ENCODE results near the gene KRT40. TPM values are rescaled to one million over a fixed set of nuclear protein-coding genes. Genes with fewer than 3 reads are reported as not detected.

Gene KRT40
- total RNA-seq: not detected
- not detected for polyA plus RNA-seq

DNA sequence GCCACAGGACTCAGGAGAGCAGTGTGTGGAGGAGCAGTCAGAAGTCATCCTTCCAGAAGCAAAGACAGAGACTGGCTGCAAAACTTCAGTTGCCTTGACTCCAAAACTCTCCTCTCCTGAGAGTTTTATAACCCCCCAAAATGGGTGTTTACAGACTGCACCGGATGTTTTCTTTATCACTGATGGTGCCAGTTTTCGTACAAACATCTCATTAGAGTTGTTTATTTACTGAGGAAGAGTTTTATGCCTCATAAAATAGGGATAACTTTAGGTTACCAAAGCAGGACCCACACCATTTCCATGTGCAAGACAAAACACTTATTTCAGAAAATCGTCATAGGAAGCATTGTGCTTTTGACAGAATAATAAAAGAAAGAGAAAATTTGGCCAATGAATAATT is at the start of gene KRT40:
Gene KRT40 (minus strand): TSS at position 101 of the 400 bp plus-strand sequence. CDS start 53 bp downstream, at position 48.
- no peaks in the 10 kb centered on the region for H3K4me1 ChIP-seq (ENCODE audit: insufficient read depth)
- H3K27ac ChIP-seq (ENCODE audit: low read depth): no peak within 1 kb of the TSS
- no peak for DNase-seq (ENCODE audit: extremely low spot score)
- WGBS: 17% methylated on average over 3 of the region's 3 CpGs
- no peak within 1 kb of the TSS for H3K4me3 ChIP-seq (ENCODE audit: low read depth, low read length)
- H3K36me3 ChIP-seq (ENCODE audit: insufficient read depth): no peaks in the 10 kb centered on the region

DNA sequence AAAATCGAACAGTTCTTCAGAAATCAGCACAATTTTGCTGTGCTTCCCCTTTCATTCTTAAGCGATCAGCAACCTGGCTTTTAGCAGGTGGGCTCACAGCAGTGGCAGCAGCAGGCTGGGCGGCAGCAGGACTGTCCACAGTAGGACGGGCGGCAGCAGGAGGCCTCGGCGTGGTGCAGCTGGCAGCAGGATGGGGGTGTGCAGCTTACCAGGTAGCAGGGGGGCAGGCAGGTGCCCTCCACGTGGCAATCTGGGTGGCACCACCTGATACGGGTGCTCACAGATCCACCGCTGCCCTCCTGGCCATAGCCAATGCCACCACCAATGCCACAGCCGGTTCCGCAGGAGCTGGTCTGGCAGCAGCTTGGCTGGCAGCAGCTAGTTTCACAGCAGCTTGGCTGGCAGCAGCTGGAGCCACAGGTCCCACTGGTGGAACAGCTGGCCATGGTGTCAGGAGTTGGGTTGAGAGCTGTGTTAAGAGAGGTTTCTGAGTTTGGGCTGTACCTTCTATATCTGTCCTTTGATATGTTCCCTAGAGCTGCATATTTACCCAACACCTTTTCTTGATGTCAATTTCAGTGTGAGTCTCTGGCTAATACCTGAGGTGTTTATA is 45.6 kb upstream of the KRT40 start, which contains the start of gene KRTAP1-4:
Gene KRTAP1-4 (minus strand): TSS at position 563 of the 613 bp plus-strand sequence. CDS start 117 bp downstream, at position 446.
- 90% methylated on average over 12 of the region's 12 CpGs for whole genome bisulfite sequencing
- Histone ChIP-seq H3K4me3 (ENCODE audit: low read depth, low read length) (no peak within 1 kb of the TSS), H3K4me1 (ENCODE audit: insufficient read depth) (no peaks in the 10 kb centered on the region), H3K36me3 (ENCODE audit: insufficient read depth) (no peaks in the 10 kb centered on the region), H3K27ac (ENCODE audit: low read depth) (no peak within 1 kb of the TSS)
- DNase-seq (ENCODE audit: extremely low spot score): no peak

DNA sequence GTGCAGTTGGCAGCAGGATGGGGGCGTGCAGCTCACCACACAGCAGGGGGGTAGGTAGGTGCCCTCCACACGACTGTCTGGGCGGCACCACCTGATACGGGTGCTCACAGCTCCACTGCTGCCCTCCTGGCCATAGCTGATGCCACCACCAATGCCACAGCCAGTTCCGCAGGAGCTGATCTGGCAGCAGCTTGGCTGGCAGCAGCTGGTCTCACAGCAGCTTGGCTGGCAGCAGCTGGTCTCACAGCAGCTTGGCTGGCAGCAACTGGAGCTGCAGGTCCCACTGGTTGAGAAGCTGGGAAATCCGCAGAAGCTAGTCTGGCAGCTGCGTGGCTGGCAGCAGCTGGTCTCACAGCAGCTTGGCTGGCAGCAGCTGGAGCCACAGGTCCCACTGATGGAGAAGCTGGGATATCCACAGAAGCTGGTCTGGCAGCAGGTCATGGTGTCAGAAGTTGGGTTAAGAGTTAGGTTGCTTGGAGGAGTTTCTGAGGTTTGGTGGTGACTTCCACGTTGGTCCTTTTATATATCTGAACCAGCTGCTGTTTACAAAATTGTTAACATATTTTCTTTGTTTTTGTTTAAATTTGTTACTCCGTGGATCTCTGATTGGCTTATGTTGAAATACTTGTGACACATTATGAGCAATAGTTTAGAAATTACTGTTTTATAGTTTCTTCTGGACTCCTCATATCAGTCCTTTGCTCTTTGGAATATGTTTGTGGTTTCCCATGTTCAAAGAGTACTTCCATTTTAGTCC is 42.8 kb upstream of the KRT40 start, which contains the start of gene KRTAP1-5:
Gene KRTAP1-5 (minus strand): TSS at position 494 of the 757 bp plus-strand sequence. CDS start 53 bp downstream, at position 441.
- 67% methylated on average over 9 of the region's 9 CpGs for WGBS

DNA sequence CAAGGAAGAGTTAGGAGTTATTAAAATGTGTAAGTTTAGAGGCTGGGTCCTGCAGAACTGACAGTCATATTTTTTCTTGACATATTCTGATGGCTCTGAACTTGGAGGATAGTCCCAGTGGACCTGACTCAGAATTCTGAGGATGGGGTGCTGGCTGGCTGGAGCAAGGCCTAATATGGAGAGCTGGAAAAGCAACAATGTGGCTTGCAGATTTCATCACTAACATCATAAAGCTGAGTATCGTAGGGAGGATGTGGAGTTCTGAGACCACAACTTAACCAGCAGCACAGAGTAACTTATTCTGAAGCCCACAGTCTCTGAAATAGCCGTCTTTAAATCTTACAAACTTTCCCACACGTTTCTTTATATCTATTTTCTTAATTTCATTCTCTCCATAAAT is 40.6 kb upstream of the KRT40 start:
- Histone ChIP-seq H3K27ac (ENCODE audit: low read depth) (no peak overlapping the region), H3K4me1 (ENCODE audit: insufficient read depth) (no peaks in the 10 kb centered on the region), H3K36me3 (ENCODE audit: insufficient read depth) (no peaks in the 10 kb centered on the region), H3K4me3 (ENCODE audit: low read depth, low read length) (no peak overlapping the region)
- 68% methylated on average over 3 of the region's 3 CpGs for WGBS
- no peak for DNase-seq (ENCODE audit: extremely low spot score)

More for the DNA sequence above, 42.8 kb upstream of the KRT40 start, which contains the start of gene KRTAP1-5:
- Histone ChIP-seq H3K36me3 (ENCODE audit: insufficient read depth) (no peaks in the 10 kb centered on the region), H3K4me3 (ENCODE audit: low read depth, low read length) (no peak within 1 kb of the TSS), H3K4me1 (ENCODE audit: insufficient read depth) (no peaks in the 10 kb centered on the region), H3K27ac (ENCODE audit: low read depth) (no peak within 1 kb of the TSS)
- DNase-seq (ENCODE audit: extremely low spot score): no peak

DNA sequence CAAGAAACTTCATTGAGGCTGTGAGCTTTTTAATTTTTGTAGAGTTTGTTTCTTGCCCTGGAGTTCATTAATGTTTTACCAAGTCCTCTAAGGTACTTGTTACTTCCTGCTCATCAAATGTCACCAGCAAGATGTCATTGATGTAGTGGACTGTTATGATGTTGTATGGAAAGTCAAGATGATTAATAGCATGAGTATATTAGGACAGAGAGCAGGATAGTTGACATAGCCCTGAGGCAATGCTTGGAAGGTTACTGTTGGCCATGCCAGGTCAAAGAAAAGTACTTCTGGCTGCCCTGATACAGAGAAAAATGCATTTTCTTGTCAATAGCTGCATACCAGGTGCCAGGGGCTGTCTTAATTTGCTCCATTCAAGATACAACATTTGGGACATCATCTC is 36.2 kb upstream of the KRT40 start:
- Histone ChIP-seq H3K4me1 (ENCODE audit: insufficient read depth) (no peaks in the 10 kb centered on the region), H3K36me3 (ENCODE audit: insufficient read depth) (no peaks in the 10 kb centered on the region), H3K4me3 (ENCODE audit: low read depth, low read length) (no peak overlapping the region), H3K27ac (ENCODE audit: low read depth) (no peak overlapping the region)
- no peak for DNase-seq (ENCODE audit: extremely low spot score)

DNA sequence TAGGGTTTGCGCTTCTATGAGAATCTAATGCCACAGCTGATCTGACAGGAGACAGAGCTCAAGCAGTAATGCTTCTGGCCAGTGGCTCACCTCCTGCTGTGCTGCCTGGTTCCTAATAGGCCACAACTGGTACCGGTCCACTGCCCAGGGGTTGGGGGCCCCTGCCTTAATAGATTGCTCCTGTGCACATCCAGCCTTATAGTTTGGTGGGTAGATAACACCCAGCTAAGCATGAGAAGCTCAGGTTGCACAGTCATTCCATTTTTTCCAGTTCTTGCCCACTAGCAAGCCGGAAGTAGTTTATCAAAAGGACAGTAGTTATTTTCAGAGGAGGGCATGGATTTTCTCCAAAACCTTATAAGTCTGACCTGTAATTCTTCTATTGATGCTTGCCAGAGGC is 35.3 kb upstream of the KRT40 start:
- no peaks in the 10 kb centered on the region for H3K36me3 ChIP-seq (ENCODE audit: insufficient read depth)
- H3K4me3 ChIP-seq (ENCODE audit: low read depth, low read length): no peak overlapping the region
- no peaks in the 10 kb centered on the region for H3K4me1 ChIP-seq (ENCODE audit: insufficient read depth)
- H3K27ac ChIP-seq (ENCODE audit: low read depth): no peak overlapping the region
- 93% methylated on average over 3 of the region's 3 CpGs for WGBS
- no peak for DNase-seq (ENCODE audit: extremely low spot score)

DNA sequence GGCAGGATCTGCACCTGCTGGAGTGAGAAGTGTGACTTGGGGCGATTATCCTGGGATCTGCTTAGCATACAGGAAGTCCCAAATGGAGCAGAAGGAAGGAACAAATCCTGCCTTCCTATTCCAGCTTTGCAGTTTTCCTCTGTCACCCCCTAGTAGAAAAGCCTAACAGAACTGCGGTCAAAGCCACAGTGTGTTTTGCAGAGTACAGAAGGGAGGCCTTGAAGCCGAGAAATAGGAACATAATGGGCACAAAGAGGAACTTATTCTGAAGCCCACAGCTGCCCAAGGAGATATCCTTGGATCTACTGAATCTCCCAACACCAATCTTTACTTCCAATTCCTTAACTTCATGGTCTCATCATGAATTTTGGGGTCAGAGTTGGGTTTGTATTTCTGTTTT is 34.4 kb upstream of the KRT40 start:
- Histone ChIP-seq H3K4me1 (ENCODE audit: insufficient read depth) (no peaks in the 10 kb centered on the region), H3K4me3 (ENCODE audit: low read depth, low read length) (no peak overlapping the region), H3K27ac (ENCODE audit: low read depth) (no peak overlapping the region), H3K36me3 (ENCODE audit: insufficient read depth) (no peaks in the 10 kb centered on the region)
- DNase-seq (ENCODE audit: extremely low spot score): no peak
- WGBS: 84% methylated on average over 3 of the region's 3 CpGs

DNA sequence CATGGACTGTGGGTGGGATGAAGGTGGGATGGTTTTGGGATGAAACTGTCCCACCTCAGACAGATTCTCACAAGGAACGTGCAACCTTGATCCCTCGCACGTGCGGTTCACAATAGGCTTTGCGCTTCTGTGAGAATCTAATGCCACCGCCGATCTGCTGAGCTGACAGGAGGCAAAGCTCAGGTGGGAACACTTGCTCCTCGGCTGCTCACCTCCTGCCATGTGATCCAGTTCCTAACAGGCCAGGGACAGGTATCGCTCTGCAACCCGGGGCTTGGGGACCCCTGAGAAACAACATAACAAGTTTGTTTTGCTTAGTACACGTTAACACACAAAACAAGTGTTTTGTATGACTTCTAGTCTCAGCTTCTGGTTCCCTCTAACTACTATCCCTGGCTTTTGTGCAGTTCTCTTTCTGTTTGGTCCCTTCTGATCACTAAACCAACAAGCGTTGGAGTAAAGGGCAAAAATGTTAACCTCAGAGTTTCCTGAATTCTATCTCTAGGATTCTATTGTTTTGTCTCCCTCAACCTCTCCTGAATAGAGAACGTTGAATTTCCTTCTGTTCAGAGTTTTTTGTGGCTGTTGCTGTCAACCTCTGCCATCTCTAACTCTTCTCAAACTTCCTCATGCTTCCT is 32.6 kb upstream of the KRT40 start:
- Histone ChIP-seq H3K27ac (ENCODE audit: low read depth) (no peak overlapping the region), H3K4me1 (ENCODE audit: insufficient read depth) (no peaks in the 10 kb centered on the region), H3K36me3 (ENCODE audit: insufficient read depth) (no peaks in the 10 kb centered on the region), H3K4me3 (ENCODE audit: low read depth, low read length) (no peak overlapping the region)
- no peak for DNase-seq (ENCODE audit: extremely low spot score)
- 84% methylated on average over 13 of the region's 13 CpGs for WGBS

DNA sequence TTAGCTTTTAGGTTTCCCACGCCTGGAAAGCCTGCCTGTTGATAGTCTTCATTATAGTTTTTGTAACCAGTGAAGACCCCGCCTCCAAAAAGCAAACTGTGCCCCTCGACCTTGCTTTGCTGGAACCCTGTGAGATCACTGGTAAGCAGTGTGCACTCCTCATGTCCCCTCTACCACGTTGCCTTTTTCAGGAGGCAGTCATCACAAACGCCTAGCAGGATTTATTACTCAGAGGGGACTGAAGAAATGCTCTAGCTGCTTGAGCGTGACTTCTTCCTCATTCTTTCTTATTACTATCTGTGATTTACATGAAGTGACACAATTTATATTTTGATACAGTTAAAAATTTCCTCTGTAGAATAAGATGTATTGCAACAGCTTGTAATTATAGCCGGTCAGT is 31.3 kb upstream of the KRT40 start:
- no peaks in the 10 kb centered on the region for H3K36me3 ChIP-seq (ENCODE audit: insufficient read depth)
- H3K4me1 ChIP-seq (ENCODE audit: insufficient read depth): no peaks in the 10 kb centered on the region
- 57% methylated on average over 7 of the region's 7 CpGs for WGBS
- H3K27ac ChIP-seq (ENCODE audit: low read depth): no peak overlapping the region
- H3K4me3 ChIP-seq (ENCODE audit: low read depth, low read length): no peak overlapping the region
- DNase-seq (ENCODE audit: extremely low spot score): no peak

DNA sequence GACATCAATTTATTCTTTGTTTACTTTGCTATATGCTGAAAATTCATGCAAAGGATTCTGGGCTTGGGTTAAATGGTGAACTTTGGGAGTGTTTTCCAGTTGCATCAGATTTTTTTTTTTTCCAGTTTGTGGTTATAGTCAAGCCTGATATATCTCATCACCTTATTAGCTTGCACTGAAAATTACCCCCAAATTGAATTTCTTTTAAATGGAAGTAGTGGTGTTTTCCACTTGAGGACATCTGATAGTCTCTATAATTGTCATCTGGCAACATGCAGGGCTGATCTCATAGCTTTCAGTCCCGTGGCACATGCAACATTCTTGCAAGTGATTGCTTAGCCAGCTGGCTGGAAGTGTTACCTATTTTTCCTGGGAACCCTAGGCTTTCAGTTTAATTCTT is 29.5 kb upstream of the KRT40 start:
- H3K4me1 ChIP-seq (ENCODE audit: insufficient read depth): no peaks in the 10 kb centered on the region
- 29% methylated on average over 1 of the region's 1 CpG for WGBS
- H3K27ac ChIP-seq (ENCODE audit: low read depth): no peak overlapping the region
- no peaks in the 10 kb centered on the region for H3K36me3 ChIP-seq (ENCODE audit: insufficient read depth)
- DNase-seq (ENCODE audit: extremely low spot score): no peak
- no peak overlapping the region for H3K4me3 ChIP-seq (ENCODE audit: low read depth, low read length)

DNA sequence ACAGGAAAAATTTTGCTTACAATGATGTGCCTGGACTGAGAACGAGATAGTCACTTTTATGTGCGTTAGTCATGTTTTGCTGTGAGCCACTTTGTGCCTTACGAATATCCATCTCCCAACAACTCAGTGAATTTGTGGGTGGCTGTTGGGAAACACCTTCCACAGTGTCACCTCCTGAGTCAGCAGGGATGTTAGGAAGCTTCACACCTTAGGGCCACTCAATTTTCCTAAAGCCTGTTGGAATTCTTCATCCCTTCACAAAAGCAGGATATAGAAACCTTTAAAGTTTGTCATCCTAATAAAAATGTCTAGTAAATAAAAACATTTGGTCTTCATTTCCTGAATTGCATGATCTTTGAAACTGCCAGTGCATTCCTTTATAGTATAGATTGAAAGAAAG is 29.1 kb upstream of the KRT40 start:
- Histone ChIP-seq H3K4me1 (ENCODE audit: insufficient read depth) (no peaks in the 10 kb centered on the region), H3K4me3 (ENCODE audit: low read depth, low read length) (no peak overlapping the region), H3K36me3 (ENCODE audit: insufficient read depth) (no peaks in the 10 kb centered on the region), H3K27ac (ENCODE audit: low read depth) (no peak overlapping the region)
- WGBS: 44% methylated on average over 3 of the region's 3 CpGs
- no peak for DNase-seq (ENCODE audit: extremely low spot score)

DNA sequence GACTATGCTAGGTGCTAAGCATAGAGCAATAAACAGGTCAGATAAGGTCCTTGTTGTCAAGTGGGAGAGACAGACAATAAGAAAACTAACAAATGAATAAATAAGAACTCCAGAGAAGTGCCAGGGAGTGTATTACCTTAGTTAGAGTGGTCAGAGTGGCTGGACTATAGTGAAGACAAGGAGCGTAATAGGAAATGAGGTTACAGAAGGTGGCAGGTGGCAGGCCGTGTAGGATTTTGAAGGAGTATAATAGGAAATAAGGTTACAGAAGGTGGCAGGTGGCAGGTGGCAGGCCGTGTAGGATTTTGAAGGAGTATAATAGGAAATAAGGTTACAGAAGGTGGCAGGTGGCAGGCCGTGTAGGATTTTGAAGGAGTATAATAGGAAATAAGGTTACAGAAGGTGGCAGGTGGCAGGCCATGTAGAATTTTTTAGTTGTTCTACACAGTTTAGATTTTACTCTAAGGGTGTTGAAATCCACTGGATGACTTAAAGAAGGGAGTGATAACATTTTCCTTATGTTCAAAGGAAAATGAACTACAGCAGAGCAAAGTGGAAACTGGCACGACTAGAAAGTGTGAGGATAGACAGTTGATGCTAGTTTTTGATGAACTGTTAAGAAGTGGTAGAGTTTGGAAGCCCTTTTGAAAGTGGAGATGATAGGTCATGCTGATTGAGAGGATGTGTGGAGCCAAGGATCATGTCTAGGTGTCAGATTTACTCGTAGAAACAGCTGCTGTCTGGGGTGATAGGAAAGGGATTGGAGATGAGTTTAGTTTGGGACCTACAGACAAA is 28.4 kb upstream of the KRT40 start:
- WGBS: 71% methylated on average over 6 of the region's 6 CpGs
- no peaks in the 10 kb centered on the region for H3K4me1 ChIP-seq (ENCODE audit: insufficient read depth)
- H3K27ac ChIP-seq (ENCODE audit: low read depth): no peak overlapping the region
- H3K4me3 ChIP-seq (ENCODE audit: low read depth, low read length): no peak overlapping the region
- DNase-seq (ENCODE audit: extremely low spot score): no peak
- H3K36me3 ChIP-seq (ENCODE audit: insufficient read depth): no peaks in the 10 kb centered on the region

DNA sequence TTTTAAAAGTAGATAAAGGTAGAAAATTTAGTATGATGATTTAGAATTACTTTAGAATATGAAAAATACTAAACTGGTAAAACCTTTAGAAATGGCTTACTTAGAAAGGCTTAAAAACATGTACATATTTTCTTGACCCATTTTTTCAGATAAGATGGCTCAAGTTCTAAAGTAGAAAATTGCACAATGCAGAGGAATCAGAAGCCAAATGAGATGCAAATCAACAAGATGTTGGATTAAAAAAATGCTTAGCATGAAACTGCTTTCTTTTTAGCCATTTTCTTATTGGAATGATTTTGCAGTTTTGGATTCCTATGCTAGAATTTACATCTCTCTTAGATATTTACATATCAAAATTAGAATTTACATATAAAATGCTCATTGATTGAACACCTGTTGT is 26.3 kb upstream of the KRT40 start:
- no peak for DNase-seq (ENCODE audit: extremely low spot score)
- no peak overlapping the region for H3K4me3 ChIP-seq (ENCODE audit: low read depth, low read length)
- no peaks in the 10 kb centered on the region for H3K4me1 ChIP-seq (ENCODE audit: insufficient read depth)
- H3K27ac ChIP-seq (ENCODE audit: low read depth): no peak overlapping the region
- no peaks in the 10 kb centered on the region for H3K36me3 ChIP-seq (ENCODE audit: insufficient read depth)
